ENCODE results near the gene GALNT8.
"Not testable (repeated sequence)": the region's sequence is repeated elsewhere in the genome, so short reads cannot be mapped to it uniquely, and the experiment has no call there.

Gene GALNT8

DNA sequence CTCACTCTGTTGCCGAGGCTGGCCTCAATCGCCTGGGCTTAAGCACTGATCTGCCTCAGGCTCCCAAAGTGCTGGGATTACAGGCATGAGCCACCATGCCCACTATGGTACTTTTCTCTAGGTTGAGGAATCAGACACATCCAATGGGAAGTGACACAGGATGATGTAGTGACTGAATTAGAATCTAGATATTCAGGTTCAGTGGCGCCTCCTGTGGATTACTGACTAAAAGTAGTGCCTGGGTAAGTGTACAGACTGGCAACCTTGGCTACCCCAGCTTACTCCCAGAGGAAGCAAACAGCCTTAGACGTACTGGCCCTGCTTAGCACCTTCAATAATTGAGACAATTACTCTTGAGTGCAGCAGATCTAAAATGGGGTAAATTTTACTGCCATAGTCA lies 22.8 kb downstream of the GALNT8 start:
- no peak for DNase-seq (ENCODE audit: low read depth in 2 of 2)

DNA sequence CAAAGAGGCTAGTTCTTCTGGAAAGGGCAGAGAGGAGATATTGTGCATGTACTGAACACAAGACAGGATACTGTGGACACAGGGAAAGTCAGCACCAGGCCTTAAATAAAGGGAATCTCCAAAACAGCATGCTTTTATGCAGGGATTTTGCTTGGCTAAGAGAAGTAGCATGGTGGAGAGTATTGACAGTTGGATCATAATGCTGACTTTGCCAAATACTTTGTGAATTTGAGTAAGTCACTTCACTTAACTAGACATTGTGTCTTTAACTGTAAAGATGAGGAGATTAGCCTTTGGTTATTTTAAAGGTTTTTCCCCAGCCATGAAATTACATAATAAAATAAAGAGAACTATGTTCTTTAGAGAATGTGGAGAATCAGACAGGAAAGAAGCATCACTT lies 24.5 kb downstream of the GALNT8 start:
- DNase-seq (ENCODE audit: low read depth in 2 of 2): no peak

DNA sequence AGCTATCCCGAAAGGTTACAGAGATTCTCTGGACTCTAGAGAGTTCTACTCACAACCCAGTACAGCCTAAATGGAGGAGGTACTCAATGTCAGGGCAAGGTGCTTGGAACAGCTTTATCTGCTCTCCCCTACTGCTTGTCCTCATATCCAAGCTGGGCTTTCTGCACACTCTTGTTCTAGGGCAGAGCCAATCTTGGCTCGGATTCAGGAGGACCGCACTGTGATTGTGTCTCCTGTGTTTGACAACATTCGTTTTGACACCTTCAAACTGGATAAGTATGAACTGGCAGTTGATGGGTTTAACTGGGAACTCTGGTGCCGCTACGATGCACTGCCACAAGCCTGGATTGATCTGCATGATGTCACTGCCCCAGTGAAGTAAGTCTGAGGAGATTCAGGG lies 25.0 kb downstream of the GALNT8 start:
- no peak for DNase-seq (ENCODE audit: low read depth in 2 of 2)

DNA sequence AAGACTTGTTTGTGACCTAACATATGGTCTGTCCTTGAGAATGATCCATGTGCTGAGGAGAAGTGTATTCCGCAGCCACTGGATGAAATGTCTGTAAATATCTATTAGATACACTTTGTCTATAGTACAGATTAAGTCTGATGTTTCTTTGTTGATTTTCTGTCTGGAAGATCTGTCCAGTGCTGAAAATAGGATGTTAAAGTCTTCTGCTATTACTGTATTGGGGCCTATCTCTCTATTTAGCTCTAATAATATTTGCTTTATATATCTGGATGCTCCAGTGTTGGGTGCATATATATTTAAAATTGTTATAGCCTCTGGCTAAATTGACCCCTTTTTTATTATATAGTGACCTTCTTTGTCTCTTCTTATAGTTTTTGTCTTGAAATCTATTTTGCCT lies 31.5 kb downstream of the GALNT8 start:
- not testable (repeated sequence) for DNase-seq (ENCODE audit: low read depth in 2 of 2)

DNA sequence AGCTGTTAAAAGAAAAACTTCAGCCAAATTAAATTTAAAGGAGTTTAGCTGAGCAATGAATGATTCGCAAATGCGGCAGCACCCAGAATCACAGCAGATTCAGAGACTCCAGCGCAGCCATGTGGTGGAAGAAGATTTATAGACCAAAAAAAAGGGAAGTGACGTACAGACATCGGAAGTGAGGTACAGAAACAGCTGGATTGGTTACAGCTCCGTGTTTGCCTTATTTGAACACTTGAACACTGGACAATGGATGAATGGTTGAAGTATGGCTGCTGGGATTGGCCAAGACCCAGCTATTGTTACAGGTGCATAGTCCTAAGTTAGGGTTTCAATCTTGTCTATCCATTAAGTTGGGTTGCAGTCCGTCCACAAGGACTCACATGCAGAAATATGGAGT lies 42.6 kb downstream of the GALNT8 start:
- DNase-seq (ENCODE audit: low read depth in 2 of 2): no peak

DNA sequence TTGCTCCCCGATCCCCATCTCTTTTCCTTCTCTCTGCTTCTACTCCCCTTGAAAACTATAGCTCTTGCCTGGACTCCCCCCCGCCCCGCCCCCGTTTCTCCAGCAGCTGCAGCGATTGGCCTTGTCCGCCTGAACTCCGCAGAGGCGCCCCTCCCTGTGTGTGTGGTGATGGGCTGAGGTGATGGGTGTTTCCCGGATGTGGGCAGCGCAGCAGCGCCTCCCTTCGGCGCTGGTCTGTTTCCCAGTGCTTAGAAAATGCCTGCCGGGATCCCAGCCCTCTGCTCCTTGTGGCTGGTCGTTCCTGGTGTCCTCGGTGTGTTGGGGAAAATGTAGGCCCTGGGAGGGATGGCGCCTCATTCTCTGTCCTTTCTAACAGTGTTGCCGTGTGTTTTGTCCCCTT lies 43.3 kb downstream of the GALNT8 start:
- no peak for DNase-seq (ENCODE audit: low read depth in 2 of 2)

DNA sequence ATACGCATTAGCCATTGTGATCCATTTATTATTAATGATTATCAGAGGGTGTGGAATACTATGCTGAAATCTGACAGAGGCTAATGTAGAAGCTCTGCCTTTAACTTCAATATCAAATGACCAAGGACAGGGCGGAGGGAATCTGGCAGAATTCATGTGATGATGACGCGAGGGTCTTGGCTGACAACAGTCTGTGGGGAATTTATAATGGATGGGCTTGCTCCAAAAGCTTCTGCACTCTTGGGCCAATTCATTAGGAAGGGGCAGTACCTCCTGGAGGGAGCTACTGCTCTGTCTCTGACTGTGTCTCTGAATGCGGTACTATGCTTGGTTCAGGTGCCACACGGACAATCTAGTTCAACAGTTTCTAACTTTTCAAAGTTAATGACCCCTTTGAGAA lies 46.2 kb downstream of the GALNT8 start:
- no peak for DNase-seq (ENCODE audit: low read depth in 2 of 2)

DNA sequence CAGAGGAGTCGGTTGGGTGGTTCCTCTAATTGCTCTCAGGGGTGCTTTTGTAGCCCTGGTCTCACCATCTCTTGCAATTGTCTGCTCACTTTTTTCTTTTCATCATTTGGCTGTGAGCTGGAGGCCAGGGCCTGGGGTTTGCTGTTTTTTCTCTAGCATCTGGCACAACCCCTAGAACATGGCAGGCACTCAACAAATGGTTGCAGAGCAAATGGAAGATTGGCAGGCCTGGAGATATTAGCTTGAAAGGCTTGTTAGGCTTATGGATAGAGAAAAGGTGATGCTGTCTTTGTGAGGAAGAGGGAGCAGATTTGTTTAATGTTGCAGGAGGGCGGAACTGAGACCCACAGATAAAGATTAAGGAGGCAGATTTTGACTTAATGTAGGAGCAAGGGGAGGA lies 47.0 kb downstream of the GALNT8 start:
- no peak for DNase-seq (ENCODE audit: low read depth in 2 of 2)

DNA sequence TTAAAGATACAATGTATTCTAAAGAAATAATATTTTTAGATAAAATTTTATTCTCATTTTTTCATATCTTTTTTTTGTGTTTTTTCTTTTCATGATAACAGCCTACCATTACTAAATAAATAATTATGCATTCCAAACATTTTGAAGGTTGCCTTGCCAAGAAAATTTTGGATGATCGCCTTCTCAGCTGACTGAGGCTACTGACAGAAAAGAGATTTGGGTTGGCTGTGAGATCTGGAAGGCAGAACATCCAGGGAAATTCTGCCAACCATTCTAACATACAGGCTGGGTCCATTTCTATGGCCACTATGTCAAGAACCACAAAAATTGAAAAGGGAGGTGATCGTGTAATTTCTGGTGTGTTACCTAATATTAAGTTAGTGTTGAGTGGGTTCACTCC lies 48.1 kb downstream of the GALNT8 start:
- DNase-seq (ENCODE audit: low read depth in 2 of 2): no peak

DNA sequence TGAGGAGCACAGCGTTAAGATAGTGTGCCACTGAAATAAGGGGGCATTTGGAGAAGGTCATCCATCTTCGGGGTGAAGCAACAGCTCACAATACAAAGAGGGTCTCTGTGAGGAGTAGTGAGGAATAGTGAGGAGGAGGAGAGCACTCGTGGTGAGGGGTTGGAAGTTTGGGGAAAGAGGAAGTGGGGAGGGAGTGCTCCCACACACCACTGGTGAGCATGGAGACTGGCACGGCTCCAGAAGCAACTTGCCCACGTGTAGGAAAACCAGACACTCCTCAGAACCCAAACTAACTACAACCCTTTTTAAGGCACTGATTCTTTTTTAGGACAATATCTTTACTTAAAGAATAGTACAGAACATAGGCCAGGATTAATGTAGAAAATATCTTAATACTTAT lies 48.9 kb downstream of the GALNT8 start:
- no peak for DNase-seq (ENCODE audit: low read depth in 2 of 2)

DNA sequence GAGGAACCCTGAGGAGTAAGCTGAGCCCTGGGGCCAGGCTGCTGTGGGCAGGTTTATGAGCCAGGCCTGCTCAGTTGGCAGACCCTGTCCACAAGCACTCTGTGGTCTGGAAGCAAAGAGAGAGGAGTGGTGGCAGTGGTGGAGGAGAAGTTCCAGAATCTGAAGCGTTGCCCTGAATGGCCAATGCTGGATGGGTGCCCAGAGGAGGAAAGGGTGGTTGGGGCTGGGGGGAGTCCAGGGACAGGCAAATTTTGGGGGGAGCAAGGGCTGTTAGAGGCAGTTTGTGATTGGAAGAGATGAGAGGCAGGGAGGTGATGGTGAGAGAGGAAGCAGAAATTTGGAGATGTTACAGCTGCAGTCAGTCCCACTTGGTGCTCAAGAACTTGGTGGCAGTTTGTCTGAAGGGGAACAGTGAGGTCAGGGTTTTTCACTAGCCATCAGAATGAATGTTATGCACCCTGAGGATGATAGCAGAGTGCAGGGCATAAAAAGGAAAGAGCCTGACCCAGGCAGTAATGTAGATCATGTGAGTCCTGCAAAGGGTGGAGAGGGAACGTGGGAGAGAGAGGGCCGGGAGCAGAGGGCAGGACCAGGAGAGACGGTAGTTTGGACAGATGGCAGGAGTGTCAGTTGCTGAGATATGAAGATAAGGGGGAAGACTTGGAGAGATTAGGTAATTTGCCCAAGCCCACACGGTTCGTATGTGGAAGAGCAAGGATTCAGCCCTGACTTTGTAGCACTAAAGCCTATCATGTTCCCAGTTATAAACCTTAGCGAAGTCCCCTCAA lies 51.2 kb downstream of the GALNT8 start:
- no peak for DNase-seq (ENCODE audit: low read depth in 2 of 2)

DNA sequence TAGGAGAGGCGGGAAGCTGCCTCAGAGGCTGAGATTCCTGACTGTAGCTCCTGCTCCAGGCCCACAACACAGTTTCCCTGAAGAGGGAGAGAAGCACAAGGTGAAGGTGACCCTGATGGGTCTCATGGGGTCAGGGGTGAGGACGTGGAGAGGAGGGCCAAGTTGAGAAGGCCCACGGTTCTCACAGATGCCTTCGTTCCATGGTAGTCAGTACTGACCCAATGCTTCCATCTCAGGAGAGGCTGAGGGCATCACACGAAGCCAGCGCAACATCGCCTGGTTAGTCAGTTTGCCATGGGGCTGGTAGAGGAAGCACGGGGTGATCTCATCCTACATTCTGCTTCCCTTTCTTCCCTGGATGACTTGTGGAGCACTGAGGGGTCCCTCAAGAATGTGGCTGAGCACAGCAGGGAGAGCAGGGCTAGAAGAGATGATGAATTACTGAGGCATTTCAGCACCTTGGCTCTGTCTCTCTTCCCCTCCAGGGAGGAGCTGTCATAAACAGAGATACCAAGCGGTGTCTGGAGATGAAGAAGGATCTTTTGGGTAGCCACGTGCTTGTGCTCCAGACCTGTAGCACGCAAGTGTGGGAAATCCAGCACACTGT lies 51.9 kb downstream of the GALNT8 start:
- no peak for DNase-seq (ENCODE audit: low read depth in 2 of 2)

DNA sequence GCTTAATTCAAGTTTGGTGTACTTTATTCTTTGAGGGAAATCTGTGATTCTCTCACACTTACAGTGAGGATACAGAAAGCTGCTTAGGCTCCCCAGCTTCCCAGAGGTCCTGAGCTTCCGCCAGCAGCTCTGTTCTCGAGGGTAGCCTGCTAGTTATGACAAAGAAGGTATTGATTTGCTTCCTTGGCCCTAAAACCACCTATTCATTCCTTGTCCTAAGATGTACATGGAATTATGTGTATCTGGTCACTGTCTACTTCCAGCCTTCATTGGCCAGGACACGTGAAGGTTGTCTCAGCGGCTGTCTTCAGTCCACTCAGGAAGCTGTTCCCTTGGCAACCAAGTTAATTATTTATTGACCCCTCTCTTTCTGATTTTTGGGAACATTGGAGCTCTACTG lies 55.7 kb downstream of the GALNT8 start:
- DNase-seq (ENCODE audit: low read depth in 2 of 2): no peak

DNA sequence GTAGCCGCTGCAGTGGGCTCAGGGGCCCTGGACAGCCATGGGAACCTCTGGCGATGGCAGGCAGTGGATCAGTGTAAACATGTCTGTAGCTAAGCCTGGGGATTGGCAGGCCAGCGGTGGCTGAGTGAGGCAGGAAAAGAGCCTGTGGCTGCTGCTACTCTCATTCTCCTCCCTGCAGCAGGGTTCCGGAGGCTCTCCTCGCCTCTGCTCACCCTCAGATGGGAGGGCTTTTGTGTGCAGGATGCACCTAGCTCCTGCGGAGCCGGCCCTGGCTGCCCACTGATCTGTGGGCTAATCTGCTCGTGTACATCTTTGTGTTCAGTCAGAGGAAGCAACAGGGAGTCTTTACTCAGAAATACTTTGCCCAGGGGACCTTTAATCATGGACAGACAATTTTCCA lies 59.5 kb downstream of the GALNT8 start:
- DNase-seq (ENCODE audit: low read depth in 2 of 2): no peak

DNA sequence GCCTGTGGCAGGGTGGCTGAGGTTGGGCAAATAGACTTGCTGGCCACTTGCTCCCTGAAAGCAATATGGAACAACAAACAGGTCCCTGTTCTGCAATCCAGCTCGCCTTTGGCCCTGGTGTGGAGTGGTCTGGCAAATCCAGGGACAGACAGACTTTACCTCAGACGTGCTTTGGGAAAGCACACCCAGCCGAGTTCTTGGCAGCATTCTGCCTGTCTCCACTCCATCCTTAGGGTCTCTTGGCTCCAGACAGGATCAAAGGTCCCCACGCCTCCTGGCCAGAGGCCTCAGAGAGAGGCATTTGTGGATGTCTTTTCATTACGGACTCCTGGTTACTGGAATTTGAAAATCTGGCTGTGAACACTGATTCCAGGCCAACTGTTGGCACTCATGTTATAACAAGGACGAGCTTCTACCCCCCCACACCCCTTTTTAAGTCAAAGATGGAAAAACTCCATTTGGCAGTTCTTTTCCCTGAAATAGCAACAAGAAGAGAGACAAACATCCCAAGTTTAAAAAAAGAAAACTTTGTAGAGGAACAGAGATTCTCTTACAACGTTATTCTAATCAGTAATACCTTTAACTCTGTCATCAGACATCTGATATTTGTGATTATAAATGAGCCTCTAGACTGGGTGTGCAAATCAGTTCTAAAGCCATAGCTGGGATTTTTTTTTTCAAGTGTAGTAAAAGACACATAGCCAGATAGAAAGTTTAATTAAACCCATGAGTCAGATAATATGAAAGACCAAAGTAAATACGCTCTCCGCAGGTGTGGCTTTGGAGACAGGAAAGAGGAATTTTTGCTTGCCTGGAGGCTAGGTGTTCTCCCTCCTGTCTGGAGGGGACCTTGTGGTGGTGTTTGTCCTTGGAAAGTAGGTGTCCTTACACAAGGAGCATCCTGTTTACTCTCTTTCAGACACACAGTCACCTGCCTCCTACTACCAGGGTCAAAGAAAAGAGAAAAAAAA lies 60.7 kb downstream of the GALNT8 start:
- DNase-seq (ENCODE audit: low read depth in 2 of 2): no peak

DNA sequence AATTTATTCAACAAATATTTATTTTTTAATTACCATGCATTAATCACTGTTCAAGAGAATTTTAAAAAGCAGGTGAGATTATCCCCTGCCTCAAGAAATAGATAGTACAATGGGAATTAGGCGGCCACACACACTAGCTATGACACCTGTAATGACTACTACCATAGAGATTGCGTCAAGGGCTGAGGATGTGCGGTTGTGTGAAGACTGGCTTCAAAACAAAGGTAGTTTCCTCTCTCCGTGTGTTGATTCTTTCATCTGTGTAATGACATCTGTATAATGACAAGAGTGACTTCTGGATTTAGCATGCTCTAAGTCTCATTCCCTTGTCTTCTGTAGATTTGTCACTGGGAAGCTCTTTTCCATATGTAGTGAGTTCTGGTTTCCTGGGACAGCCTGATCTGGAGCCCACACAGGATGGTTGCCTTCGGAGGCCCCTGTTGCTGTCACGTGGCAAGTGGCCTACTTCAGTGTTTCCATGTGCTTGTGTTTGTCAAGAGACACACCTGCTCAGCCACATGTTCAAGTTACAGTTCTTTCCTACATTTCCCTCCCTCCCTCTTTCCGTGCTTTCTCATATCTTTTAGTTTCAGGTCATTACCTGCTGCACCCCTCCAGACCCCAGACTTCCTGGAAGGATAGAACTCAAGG lies 64.3 kb downstream of the GALNT8 start:
- no peak for DNase-seq (ENCODE audit: low read depth in 2 of 2)

DNA sequence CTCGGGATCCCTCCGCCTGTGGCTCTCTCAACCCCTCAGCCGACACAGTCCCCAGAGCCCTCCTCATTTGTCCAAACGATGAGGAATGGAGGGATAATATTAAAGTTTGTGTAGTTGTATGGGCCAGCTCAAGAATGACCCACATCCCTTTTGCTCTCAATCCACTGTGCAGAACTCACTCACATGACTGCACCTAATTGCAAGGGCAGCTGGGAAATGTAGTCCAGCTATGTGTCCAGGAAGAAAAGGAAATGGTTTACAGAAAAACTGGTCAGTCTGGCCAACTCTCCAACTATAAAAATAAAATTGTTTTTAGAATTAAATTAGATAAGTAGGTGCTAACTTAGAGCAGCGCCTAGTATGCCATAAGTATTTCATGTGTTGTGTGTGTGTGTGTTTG lies 66.6 kb downstream of the GALNT8 start:
- no peak for DNase-seq (ENCODE audit: low read depth in 2 of 2)

DNA sequence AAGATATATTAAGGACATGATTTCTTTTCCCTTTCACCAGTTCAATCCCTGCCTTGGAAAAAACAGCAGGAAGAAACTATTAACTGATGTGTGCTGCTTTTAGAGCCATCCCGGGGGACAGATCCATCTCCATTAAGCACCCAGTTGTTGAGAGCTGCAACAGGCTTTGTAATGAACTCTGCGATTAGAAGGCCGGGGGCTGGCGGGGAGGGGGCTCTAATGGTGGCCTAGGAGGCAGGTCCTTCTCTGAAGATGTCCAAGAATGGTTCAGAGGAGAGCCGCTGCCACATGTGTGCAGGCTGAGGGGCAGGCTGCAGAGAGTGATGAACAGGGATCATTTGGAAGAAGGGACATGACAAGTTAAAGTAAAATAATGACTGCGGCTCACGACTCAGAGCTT lies 67.8 kb downstream of the GALNT8 start:
- no peak for DNase-seq (ENCODE audit: low read depth in 2 of 2)

DNA sequence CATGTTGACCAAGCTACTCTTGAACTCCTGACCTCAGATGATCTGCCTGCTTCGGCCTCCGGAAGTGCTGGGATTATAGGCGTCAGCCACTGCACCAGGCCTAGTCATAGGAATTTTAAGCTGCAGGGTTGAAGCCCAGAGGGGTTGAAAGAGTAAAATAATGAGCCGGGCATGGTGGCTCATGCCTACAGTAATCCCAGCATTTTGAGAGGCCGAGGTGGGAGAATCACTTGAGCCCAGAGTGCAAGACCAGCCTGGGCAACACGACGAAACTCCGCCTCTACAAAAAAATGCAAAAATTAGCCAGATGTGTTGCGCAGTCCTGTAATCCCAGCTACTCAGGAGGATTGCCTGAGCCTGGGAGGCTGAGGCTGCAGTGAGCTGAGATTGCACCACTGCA lies 69.6 kb downstream of the GALNT8 start:
- DNase-seq (ENCODE audit: low read depth in 2 of 2): no peak

DNA sequence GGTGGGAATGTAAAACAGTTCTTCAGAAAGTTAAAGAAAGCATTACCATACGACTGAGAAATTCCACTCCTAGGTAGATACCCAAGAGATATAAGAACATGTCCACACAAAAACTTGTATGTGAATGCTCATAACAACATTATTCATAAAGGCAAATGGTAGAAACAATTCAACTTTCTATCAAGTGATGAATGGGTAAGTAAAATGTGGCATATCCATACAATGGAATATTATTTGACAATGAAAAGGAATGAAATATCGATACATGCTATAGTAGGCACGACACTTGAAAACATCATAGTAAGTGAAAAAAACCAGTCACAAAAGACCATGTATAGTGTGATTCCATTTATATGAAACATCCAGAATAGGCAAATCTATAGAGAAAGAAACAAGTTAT lies 71.3 kb downstream of the GALNT8 start:
- DNase-seq (ENCODE audit: low read depth in 2 of 2): no peak

DNA sequence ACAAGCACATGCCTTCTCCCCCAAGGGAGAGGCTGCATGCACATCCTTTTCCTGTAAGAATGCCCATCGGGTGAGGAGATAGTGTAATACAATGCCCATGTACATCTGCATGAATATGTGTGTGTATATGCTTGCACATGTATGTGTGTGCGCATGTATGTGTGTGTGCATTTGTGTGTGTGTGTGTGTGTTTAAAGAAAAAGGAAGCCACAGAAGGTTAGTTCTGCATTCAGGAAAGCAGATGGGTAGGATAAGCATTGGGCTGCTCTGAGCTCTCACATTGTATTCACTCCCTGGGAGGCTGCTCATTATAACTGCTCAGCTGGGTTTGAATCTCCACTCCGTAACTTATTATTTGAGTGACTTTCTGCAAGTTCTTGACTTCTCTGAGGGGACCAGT lies 74.3 kb downstream of the GALNT8 start:
- no peak for DNase-seq (ENCODE audit: low read depth in 2 of 2)

DNA sequence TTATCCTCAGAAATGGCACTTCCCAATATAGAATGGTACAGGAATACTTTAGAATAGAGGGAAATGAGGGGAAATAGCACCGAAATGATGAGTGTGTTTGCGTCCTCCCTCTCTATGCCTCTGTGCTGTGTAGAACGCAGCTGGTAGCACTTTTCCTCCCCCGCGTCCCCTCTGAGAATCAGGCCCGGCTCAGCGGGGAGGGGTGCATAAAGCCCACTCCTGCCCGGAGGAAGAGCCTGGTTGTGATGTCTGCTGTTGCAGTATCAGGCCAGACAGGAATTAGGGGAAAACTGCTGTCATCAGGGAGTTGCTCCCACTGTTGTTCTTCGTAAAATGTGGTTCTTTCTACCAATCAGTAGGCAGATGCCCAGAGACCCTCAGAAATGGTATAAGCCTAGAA lies 76.0 kb downstream of the GALNT8 start:
- DNase-seq (ENCODE audit: low read depth in 2 of 2): no peak
